ENCODE data around the gene GLRX.

DNA sequence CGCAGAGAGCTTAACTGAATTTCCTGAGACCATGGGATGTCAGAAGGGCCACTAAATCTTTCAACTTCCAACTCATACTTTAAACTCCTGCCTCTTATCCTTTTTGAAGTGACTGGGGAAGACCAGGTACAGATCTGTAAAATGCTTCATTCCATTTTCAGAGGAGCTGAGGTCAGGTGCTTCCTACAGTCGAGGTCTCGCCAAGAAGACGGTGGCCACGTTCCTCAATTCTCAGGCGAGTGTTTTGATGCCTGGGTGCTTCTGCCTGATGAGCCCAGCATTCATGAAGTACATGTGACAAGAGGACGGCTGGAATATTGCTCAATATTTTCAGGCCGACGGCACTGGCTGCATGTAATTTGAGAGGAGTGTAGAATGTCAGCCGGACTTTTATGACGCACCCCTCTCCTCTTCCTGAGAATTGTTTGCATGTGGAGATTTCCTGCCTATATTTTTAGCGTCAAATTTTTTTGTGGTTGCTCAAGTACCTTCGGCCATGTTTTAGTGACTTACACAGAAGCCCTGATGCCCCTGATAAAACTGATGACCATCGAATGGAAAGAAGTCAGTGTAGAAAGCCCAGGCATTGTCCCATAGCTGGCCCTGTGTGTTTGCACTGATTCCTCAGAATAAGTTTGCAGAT is 38.8 kb upstream of the GLRX start:
- TF ChIP-seq YY1 (IDR thresholded peaks at IDR 0.05; ENCODE audit: low read depth), result peak; percentile 39; the same call in 1 of the 2 replicates
- 0 out of 2 replicates have a peak, but pooled peaks have one; percentile 31 for TF ChIP-seq CREB1 (IDR thresholded peaks at IDR 0.05; ENCODE audit: low read depth)
- TF ChIP-seq EP300 (IDR thresholded peaks at IDR 0.05; ENCODE audit: borderline replicate concordance), result no peak
- TF ChIP-seq TEAD4 (IDR thresholded peaks at IDR 0.05), result 0 out of 2 replicates have a peak, but pooled peaks have one; percentile 17
